Stomach (tissue), 4 donors: Measurements from ENCODE around the gene TNNI3.

Source experiments
- CTCF ChIP-seq, 7 experiments: fragments of 450-650 bp in 4 of 7; fragments of 200-600 bp in 3 of 7; sonication (generic) in 3 of 7; IDR thresholded peaks; one replicate each; pipeline ENCODE4 v1.5.1; 2016 to 2019; ENCODE audit warnings: antibody characterized with exemption in 7 of 7, control low read depth in 2 of 7, mild to moderate bottlenecking in 1 of 7
- EP300 ChIP-seq: sonication (generic); formaldehyde crosslinking; IDR thresholded peaks from one replicate; pipeline ENCODE4 v1.6.1; 2017; ENCODE audit warnings: antibody characterized with exemption
- POLR2A ChIP-seq, 4 donors: fragments of 450-650 bp; IDR thresholded peaks; one replicate each; pipeline ENCODE4 v1.6.1; 2016; ENCODE audit warnings: antibody characterized with exemption in 4 of 4, control low read depth in 2 of 4, mild to moderate bottlenecking in 1 of 4, moderate library complexity in 1 of 4
- POLR2AphosphoS5 ChIP-seq, 3 donors: sonication (generic); formaldehyde crosslinking; IDR thresholded peaks; one replicate each; pipeline ENCODE4 v1.6.1; 2016; ENCODE audit warnings: antibody characterized with exemption in 3 of 3

DNA sequence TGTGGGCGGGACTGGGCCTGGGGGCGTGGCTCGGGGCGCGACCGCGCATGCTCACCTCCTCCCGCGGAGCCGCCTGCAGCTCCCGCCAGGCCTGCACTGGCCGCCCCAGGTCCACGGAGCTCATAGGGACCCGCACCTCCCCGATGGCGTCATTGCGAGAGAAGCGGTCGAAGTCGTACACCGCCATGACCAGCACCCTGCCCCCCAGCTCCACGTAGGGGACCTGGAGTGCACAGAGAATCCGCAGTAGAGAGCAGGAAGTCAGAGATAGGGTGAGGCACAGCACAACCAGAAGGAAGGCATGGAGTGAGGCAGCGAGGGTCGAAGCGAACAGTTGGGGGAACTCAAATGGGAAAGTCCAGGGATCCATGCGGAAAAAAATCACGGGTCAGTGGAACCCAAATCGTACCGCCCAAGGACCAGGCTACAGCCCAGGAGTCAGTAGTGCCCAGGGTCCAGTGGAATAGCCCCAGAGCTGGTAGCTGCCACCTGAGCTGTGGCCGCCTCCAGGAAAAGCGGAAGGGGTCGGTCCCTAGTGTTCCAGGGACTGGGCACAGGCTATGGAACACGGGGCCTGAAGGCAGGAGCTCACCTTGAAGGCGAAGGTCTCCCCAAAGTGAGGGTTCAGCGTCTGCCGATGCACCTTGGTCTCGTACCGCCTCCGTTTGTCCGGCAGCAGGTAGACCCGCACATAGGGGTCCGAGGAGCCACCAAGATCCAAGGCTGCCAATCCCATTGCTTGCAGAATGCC is 17.8 kb upstream of the TNNI3 start:
- TF ChIP-seq CTCF (IDR thresholded peaks at IDR 0.05): no peak
- no peak for TF ChIP-seq POLR2AphosphoS5 (IDR thresholded peaks at IDR 0.05)
- no peak for TF ChIP-seq POLR2A (IDR thresholded peaks at IDR 0.05)
- TF ChIP-seq EP300: no peak
